Neural cell (in vitro differentiated cells): ENCODE data around the gene LPAR1.

Experiments used
- CTCF ChIP-seq: fragments of 450-650 bp; IDR thresholded peaks from 2 replicates; pipeline ENCODE4 v1.5.1; 2014; ENCODE audit warnings: antibody characterized with exemption, mild to moderate bottlenecking, moderate library complexity; ENCODE audit not compliant: poor library complexity, severe bottlenecking
- EP300 ChIP-seq: fragments of 450-650 bp; conservative IDR thresholded peaks from 2 replicates; pipeline ENCODE4 v1.6.1; 2014; ENCODE audit warnings: antibody characterized with exemption, mild to moderate bottlenecking, moderate library complexity; ENCODE audit not compliant: poor library complexity, severe bottlenecking
- EZH2 ChIP-seq: fragments of 200-600, 300-800 bp; shearing (Covaris generic), sonication (generic); IDR thresholded peaks from 2 replicates; pipeline ENCODE4 v1.6.1; 2014; ENCODE audit warnings: antibody characterized with exemption, low read length, borderline replicate concordance, mild to moderate bottlenecking; ENCODE audit not compliant: insufficient read depth, poor library complexity, severe bottlenecking
- RAD21 ChIP-seq: fragments of 450-650 bp; conservative IDR thresholded peaks from 2 replicates; pipeline ENCODE4 v1.6.1; 2014; ENCODE audit warnings: antibody characterized with exemption, mild to moderate bottlenecking, moderate library complexity
- TAF1 ChIP-seq: IDR thresholded peaks from 2 replicates; pipeline ENCODE4 v1.6.1; 2012; ENCODE audit warnings: low read depth

- no peak for TF ChIP-seq EP300
- no peak for TF ChIP-seq CTCF
- TF ChIP-seq EZH2 = no peak
- no peak for TF ChIP-seq TAF1
- no peak for TF ChIP-seq RAD21
Measured at GRCh38 chr9:110933350-110934001, 104.8 kb downstream of the LPAR1 start.
